Measurements from ENCODE around the gene CRP.
"Not testable (repeated sequence)": the region's sequence is repeated elsewhere in the genome, so short reads cannot be mapped to it uniquely, and the experiment has no call there.

Gene CRP

GRCh38 chr1:159714529-159714928 is at the start of gene CRP:
CRP (minus strand) TSS chr1:159714589; CDS start chr1:159714485, 104 bp downstream.
- no peak for DNase-seq (ENCODE audit: low read depth in 3 of 3)

DNA sequence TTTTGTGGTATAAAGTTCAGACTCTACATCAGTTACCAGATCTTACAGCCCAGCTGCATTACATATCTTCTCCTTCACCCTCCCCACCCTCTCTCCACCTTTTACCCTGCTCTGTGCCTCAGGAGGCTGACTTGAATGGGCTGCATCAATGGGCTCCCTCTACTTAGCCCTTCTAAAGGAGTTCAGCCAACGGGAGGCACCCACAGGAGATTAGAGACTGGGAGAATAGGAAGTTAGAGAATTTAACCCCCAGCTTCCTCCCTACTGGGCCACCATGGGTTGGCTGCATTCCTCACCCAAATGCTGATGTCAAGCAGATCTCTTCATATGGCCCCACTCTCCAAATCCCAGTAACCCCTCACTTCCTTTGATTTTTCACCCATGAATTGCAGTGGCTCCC is 49.3 kb upstream of the CRP start:
- DNase-seq (ENCODE audit: low read depth in 3 of 3): no peak

DNA sequence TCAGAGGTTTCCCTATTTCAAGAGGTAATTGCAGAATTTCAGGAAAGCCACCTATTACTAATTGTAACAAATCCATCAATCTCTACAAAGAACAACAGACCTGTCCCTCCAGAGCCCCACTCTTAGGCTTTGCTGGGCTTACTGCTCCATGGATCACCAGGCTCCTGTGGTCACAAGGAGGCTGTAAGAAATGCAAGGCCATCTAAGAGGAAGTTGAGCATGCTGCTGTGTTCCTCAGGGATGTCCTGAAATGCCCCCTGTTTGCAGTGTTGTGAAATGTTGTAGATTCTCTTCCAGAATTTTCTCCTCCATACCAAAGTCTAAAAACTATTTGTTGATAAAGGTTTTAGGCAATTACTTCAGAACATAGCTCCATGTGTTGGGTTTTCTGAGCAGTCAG is 42.0 kb upstream of the CRP start:
- no peak for DNase-seq (ENCODE audit: low read depth in 3 of 3)

- DNase-seq (ENCODE audit: low read depth in 3 of 3): no peak
Observed at GRCh38 chr1:159755451-159756007, 41.1 kb upstream of the CRP start.

DNA sequence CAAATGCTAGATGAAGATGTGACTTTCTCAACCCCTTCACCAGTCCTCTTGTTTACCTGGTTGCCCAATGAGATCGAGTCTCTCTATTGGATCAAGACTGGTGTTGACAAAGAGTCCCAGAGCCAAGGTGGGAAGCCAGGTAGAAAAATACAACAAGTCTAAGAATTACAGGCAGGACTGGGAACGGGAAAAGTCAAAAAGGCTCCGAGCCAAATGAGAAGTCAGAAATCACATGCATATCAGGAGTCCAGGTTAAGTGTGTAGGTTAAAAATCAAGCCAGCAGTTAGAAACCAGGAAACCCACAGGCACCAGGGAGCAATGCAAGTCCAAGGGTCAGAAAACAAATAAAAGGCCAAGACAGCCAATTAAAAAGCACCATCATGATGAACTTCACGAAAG is 39.0 kb upstream of the CRP start:
- DNase-seq (ENCODE audit: low read depth in 3 of 3): no peak

- DNase-seq (ENCODE audit: low read depth in 3 of 3): no peak
Observed at GRCh38 chr1:159752135-159752580, 37.8 kb upstream of the CRP start.

DNA sequence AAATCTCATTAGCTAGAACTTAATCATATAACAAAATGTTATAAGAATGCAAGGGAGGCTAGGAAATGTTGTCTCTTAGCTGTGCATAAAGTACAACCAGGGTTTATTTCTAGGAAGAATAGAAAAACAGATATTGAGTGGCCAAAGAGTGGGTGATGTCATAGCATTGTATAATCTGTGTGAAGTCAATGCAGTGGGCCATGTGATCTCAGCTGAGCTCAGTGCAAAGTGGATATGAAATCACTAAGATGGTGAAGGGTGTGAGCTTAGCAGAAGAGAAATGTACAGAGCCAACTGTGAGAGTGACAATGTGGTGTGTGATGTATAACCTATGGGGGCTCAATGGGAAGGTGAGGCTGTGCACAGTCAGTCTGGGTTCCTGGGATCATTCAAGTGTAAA is 36.6 kb upstream of the CRP start:
- no peak for DNase-seq (ENCODE audit: low read depth in 3 of 3)

DNA sequence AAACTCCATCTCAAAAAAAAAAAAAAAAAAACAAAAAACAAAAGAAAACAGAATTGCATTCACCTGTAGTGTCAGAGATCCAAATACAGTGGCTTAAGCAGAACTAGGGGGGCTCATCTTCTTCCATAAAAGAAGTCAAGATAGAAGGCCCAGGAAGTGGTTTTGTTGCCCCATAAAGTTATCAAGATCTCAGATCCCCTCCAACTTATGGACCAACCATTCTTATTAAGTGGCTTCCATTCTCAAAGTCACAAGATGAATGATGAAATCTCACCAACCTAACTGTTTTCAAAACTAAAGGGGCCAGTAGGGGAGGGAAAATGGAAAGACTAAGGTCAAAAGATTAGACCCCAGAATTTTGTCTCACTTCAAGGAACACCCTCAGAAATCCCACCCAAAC is 36.2 kb upstream of the CRP start:
- no peak for DNase-seq (ENCODE audit: low read depth in 3 of 3)

- DNase-seq (ENCODE audit: low read depth in 3 of 3): no peak
Observed at GRCh38 chr1:159749630-159750029, 35.2 kb upstream of the CRP start.

DNA sequence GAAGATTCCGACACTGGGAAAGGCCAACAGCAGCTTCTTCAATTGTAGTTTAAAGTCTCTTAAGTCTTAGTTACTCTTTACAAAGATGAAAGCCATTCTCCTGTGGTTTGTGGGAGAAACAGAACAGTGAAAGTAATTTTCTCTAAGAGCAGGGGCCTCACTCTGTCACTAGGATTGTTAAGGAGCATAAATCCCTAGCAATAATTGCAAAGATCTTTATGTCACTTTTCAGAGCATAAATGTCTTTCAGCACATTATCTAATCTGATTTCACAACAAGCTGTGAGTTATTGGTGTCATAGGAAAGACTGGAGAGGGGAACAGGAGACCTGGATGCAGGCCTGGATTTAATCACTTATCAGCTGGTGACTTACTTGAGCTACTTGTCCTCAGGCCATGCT is 34.0 kb upstream of the CRP start:
- DNase-seq (ENCODE audit: low read depth in 3 of 3): no peak

DNA sequence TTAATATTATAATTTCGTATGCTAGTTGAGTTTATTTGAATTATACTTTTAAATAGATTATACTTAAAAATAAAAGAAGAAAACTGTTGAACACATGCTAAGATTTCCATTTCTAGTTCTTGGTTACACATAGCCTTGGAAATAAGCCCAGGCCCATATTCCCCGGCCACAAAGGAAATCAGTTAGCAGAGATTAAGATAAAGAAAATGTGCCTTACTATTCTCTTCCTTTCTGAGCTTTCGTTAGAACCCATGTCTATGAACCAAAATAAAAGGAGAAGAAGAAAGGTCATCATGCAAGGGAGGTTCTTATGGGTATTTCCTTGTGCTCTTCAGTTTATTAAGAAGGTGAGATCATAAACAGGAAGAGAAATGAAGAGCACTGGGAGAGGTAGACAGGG is 32.3 kb upstream of the CRP start:
- DNase-seq (ENCODE audit: low read depth in 3 of 3): no peak

GRCh38 chr1:159743651-159744410 is 29.4 kb upstream of the CRP start:
- DNase-seq (ENCODE audit: low read depth in 3 of 3): no peak

DNA sequence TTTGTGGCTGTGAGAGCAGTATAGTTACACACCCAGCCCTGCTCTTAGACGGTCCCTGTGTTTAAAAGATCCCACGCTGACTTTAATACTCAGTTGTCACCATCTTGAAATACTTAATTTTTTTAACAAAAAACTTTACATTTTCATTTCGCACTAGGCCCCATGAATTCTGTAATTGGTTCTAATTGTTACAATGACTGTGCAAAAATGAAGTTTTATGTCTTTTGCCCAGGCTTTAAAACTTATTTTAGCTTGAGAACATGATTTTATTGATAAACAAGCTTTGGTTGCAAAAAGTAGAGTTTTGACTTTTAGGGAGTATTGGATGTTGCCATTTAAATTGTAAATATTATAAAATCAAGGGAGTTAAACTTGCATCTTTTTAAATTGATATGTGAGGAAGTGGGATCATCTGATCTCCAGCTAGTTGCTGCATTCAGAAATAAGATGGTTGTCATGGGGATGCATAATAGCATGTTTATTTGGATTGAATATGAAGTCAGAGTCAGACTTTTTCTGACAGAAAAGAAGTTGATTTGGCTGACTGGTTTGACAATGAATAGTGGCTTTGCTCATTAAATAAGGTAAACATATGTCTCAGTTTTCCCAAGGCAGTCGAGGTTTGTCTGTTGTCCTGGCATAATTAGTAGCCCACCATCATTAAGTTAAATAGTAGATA is 23.0 kb upstream of the CRP start:
- DNase-seq (ENCODE audit: low read depth in 3 of 3): no peak

GRCh38 chr1:159723188-159723587 is 8.8 kb upstream of the CRP start:
- not testable (repeated sequence) for DNase-seq (ENCODE audit: low read depth in 3 of 3)

GRCh38 chr1:159719990-159720389 is 5.6 kb upstream of the CRP start:
- DNase-seq (ENCODE audit: low read depth in 3 of 3): no peak

GRCh38 chr1:159715855-159716254 is 1.5 kb upstream of the CRP start:
- no peak for DNase-seq (ENCODE audit: low read depth in 3 of 3)

GRCh38 chr1:159712080-159712479 is 2.3 kb downstream of the CRP start:
- DNase-seq (ENCODE audit: low read depth in 3 of 3): no peak

- no peak for DNase-seq (ENCODE audit: low read depth in 3 of 3)
Observed at GRCh38 chr1:159707472-159708260, 6.7 kb downstream of the CRP start.

DNA sequence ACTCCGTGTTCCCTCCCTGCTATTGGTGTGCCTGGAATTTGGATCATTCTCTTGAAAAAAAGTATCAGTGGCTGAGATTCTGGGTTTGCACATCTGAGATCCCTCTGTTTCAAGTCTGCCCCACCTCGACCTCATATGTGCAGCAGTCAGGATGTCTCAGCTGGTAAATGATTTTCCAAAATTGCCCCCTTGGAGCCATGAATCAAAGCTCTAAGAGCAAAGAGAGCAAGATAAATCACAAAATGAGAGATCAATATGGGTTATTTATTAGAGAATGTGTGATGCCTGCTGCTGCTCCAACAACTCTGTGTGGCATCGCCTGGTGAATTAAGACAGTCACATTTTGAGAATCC is 8.5 kb downstream of the CRP start:
- DNase-seq (ENCODE audit: low read depth in 3 of 3): no peak

DNA sequence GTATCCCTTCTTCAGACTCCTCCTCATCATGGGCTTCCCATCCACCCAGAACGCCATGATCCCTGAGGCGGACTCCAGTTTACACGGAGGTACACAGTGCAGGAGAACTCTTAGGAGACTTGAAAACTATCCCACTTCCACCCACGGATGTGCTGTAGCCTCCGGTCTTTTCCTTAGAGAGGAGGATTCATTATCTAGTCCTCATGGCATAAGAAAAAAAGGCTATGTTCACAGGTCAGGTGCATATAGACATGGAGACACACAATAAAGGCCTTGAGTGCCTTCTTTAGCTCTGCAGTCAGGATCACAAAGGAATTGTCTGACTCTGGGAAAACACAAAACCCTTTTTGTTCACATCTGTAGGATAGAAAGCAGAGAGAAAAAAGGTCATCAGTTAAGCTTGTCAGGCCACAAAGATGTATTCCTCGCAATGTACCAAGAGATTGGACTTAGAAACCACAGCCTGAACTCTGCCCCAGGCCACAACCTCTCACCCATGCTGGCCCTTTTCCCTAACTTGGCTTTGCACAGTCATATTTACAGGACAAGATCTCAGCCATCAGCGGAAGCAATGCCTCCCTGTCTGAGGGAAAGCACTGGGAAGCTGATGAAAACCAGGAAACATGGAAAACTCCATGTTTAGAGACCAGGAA is 9.0 kb downstream of the CRP start:
- no peak for DNase-seq (ENCODE audit: low read depth in 3 of 3)

- DNase-seq (ENCODE audit: low read depth in 3 of 3): no peak
Observed at GRCh38 chr1:159704481-159704880, 9.9 kb downstream of the CRP start.

DNA sequence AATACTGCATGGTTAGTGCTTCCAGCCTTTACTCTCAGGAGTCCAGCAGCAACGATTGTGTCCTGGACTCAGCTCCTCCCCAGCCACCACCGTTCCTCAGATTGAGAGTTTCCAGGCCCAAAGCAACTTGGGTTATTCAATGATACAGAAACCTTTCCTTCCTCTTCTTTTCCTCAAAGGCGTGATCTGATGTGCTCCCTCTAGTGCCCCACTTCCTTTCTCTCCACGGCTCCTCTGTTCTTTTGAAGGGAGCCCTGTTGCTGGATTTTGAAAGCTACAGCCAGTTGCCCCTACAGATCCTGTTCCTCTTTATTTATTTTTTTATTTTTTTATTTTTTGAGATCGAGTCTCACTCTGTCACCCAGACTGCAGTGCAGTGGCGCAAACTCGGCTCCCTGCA is 14.1 kb downstream of the CRP start:
- DNase-seq (ENCODE audit: low read depth in 3 of 3): no peak

Data from stimulated activated CD4-positive, alpha-beta T cell treated with anti-CD3 and anti-CD28 coated beads, TNF-alpha, amount 100 ng/mL, for 48 hours (primary cell).